Measurements from ENCODE around the gene CYP46A1.

The CYP46A1 gene

GRCh38 chr14:99716850-99717681, 33.0 kb downstream of the CYP46A1 start:
- FAIRE-seq, result no peak
- no peak for DNase-seq (ENCODE audit: insufficient read length, low spot score)
- TF ChIP-seq POLR2A (IDR thresholded peaks at IDR 0.05; ENCODE audit: low read depth, low read length), result no peak

GRCh38 chr14:99717682-99718013, 33.5 kb downstream of the CYP46A1 start:
- DNase-seq (ENCODE audit: insufficient read length, low spot score) (no peak), FAIRE-seq (no peak)
- TF ChIP-seq POLR2A (IDR thresholded peaks at IDR 0.05; ENCODE audit: low read depth, low read length), result no peak

- FAIRE-seq, result no peak
- DNase-seq (ENCODE audit: insufficient read length, low spot score), result no peak
- no peak for TF ChIP-seq POLR2A (IDR thresholded peaks at IDR 0.05; ENCODE audit: low read depth, low read length)
Measured at GRCh38 chr14:99718031-99718810, 34.1 kb downstream of the CYP46A1 start.

- no peak for TF ChIP-seq POLR2A (IDR thresholded peaks at IDR 0.05; ENCODE audit: low read depth, low read length)
- FAIRE-seq (no peak), DNase-seq (ENCODE audit: insufficient read length, low spot score) (no peak)
Measured at GRCh38 chr14:99718811-99719192, 34.7 kb downstream of the CYP46A1 start.

- no peak for TF ChIP-seq POLR2A (IDR thresholded peaks at IDR 0.05; ENCODE audit: low read depth, low read length)
- FAIRE-seq (no peak), DNase-seq (ENCODE audit: insufficient read length, low spot score) (no peak)
Measured at GRCh38 chr14:99720941-99721791, 37.1 kb downstream of the CYP46A1 start.

- DNase-seq (ENCODE audit: insufficient read length, low spot score) (no peak), FAIRE-seq (no peak)
- no peak for TF ChIP-seq POLR2A (IDR thresholded peaks at IDR 0.05; ENCODE audit: low read depth, low read length)
Measured at GRCh38 chr14:99721792-99722516, 37.9 kb downstream of the CYP46A1 start.

- no peak for DNase-seq (ENCODE audit: insufficient read length, low spot score)
- FAIRE-seq, result no peak
- no peak for TF ChIP-seq POLR2A (IDR thresholded peaks at IDR 0.05; ENCODE audit: low read depth, low read length)
Measured at GRCh38 chr14:99722741-99723140, 38.6 kb downstream of the CYP46A1 start.

GRCh38 chr14:99724196-99724891, 40.2 kb downstream of the CYP46A1 start:
- FAIRE-seq, result no peak
- no peak for DNase-seq (ENCODE audit: insufficient read length, low spot score)
- no peak for TF ChIP-seq POLR2A (IDR thresholded peaks at IDR 0.05; ENCODE audit: low read depth, low read length)

GRCh38 chr14:99724939-99725773, 41.1 kb downstream of the CYP46A1 start:
- TF ChIP-seq POLR2A (IDR thresholded peaks at IDR 0.05; ENCODE audit: low read depth, low read length), result no peak
- FAIRE-seq (no peak), DNase-seq (ENCODE audit: insufficient read length, low spot score) (no peak)

- no peak for TF ChIP-seq POLR2A (IDR thresholded peaks at IDR 0.05; ENCODE audit: low read depth, low read length)
- DNase-seq (ENCODE audit: insufficient read length, low spot score) (no peak), FAIRE-seq (no peak)
Measured at GRCh38 chr14:99725774-99726537, 41.9 kb downstream of the CYP46A1 start.

- no peak for TF ChIP-seq POLR2A (IDR thresholded peaks at IDR 0.05; ENCODE audit: low read depth, low read length)
- FAIRE-seq (no peak), DNase-seq (ENCODE audit: insufficient read length, low spot score) (no peak)
Measured at GRCh38 chr14:99726538-99727095, 42.5 kb downstream of the CYP46A1 start.
